Measurements from ENCODE around the gene YY2.

YY2 gene

DNA sequence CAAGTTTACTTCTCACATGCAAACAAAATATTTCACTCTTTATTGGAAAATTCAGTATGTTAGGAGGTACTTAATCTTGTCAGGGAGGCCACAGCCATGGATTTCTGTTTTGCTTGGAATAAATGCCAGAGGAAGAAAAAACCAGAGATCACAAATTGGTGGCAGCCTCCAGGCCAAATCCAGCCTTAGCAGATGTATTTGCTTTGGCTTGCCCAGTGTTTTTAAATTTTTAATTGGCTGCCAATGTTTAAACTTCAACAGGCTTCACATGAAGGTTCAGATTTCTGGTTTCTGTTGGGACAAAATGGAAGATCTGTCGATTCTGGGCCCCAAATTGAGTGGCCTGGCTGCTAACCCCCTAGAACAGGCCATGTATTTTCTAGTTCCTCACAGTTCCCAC lies 19.2 kb downstream of the YY2 start:
- DNase-seq = no peak

DNA sequence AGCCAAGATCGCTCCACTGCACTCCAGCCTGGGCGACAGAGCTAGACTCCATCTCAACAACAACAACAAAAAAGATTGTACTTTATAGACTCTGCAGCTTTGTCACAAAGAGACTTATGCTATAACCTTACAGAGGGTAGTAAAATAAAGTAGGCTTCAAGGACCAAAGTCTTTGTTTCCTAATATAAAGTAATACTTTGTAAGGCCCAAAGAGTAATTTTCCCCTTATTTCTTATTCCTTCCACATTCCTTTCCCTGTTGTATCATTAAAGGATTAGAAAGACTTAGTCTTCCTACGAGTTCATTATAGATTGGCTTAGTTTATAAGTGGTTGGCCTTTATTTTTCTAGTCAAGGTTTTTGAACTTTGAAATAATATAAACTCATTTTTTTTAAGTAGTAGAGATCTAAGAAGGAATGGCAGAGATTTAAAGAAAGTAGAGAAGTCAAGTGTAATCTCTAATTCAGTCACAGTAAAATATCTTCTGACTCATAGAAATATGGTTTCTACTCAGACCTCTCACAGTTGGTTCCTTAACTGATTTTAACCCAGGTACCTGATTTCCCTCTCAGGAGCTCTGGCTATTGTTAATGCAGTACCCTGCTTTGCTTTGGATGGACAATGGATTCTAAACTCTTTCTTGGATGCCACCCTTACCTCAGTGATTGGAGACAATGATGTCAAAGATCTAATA lies 26.2 kb downstream of the YY2 start:
- DNase-seq = no peak

DNA sequence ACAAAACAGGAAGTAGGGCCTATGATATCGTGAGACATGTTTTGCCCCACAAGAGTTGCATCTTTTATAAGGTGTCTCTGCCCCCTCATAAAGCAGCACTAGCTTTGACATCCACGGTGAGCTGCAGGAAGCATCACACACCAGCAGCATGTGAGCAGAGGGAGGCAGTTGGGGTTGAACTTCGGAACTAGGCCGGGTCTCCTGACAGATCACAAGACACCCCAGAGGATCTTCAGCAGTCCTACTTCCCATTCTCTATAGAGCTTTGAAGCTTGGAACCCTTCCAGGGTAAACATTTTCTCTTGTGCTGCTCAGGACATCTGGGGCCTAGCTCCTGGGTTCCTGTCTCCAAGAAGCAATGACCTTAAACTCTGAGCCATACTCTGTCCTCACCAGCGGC lies 27.5 kb downstream of the YY2 start:
- no peak for DNase-seq

GRCh38 chrX:21885568-21885967 lies 29.8 kb downstream of the YY2 start:
- DNase-seq = no peak

DNA sequence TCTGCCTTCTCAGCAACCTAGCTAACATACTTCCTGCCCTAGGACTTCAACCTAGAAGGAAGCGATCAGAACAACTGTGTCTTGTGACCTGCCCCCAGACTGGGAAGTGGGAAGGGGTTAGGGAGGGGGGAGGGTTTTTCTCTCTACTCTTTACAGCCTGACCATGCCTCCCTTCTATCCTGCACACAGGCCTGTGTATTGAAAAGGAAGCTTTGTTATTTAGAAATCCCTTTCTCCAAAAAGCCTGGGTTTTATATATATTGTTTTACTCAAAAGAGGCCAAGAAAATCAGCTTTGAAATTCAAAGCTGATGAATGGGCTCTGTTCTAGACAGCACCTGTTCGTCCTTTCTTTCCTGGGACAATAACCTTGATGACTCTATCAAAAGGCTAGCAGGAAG lies 49.5 kb downstream of the YY2 start:
- DNase-seq = no peak

DNA sequence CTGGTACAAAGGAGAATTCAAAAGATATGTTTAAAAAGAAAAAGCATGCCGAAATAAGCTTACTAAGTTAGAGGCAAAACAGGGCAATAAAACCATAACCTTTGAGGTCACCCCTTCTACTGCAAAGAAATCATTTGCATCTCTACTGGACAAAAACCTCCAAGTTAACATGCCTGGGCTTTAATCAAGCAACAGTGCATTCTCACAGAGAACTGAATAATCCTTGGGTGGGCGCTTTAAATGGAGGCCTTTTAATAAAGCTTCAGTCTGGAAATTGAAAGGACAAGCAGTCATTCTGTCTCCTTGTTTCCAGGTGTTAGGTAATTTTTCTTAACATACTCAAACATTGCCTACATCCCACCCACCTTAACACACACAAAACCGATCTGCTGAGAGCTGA lies 50.2 kb downstream of the YY2 start:
- DNase-seq = no peak

GRCh38 chrX:21907260-21907659 lies 51.5 kb downstream of the YY2 start:
- no peak for DNase-seq
